ENCODE data around the gene SOHLH2.

Gene SOHLH2

GRCh38 chr13:36242761-36243160, 28.4 kb upstream of the SOHLH2 start:
- ATAC-seq (ENCODE audit: insufficient read depth, low read depth): no peak
- Histone ChIP-seq H3K36me3 (ENCODE audit: insufficient read depth, low read length) (no peaks in the 10 kb centered on the region), H3K9me3 (ENCODE audit: insufficient read depth, low read length, severe bottlenecking) (no peaks in the 10 kb centered on the region), H3K79me2 (ENCODE audit: insufficient read depth, low read length) (no peaks in the 10 kb centered on the region), H3K27me3 (ENCODE audit: insufficient read depth, low read length, poor library complexity) (no peaks in the 10 kb centered on the region), H3K9ac (ENCODE audit: low read depth, low read length) (no peak overlapping the region), H3K4me3 (ENCODE audit: low read depth in 1 of 2, low read length in 2 of 2) (no peak overlapping the region), H2AFZ (ENCODE audit: low read depth, low read length) (no peak overlapping the region), H4K20me1 (ENCODE audit: insufficient read depth, low read length) (no peaks in the 10 kb centered on the region), H3K4me1 (ENCODE audit: insufficient read depth, low read length) (no peaks in the 10 kb centered on the region), H3K4me2 (ENCODE audit: insufficient read depth, low read length) (no peak overlapping the region), H3K27ac (ENCODE audit: low read length) (no peak overlapping the region)
- TF ChIP-seq EZH2 (IDR thresholded peaks at IDR 0.05; ENCODE audit: borderline replicate concordance, low read depth, low read length, severe bottlenecking) (no peak), CTCF (IDR thresholded peaks at IDR 0.05; ENCODE audit: borderline replicate concordance, extremely low read depth, low read length, poor library complexity, severe bottlenecking) (no peak)
- no peak for DNase-seq

GRCh38 chr13:36231236-36231635, 16.9 kb upstream of the SOHLH2 start:
- H3K9me3 ChIP-seq (ENCODE audit: insufficient read depth, low read length, severe bottlenecking): no peaks in the 10 kb centered on the region
- no peak overlapping the region for H3K9ac ChIP-seq (ENCODE audit: low read depth, low read length)
- no peaks in the 10 kb centered on the region for H3K4me1 ChIP-seq (ENCODE audit: insufficient read depth, low read length)
- TF ChIP-seq EZH2 (IDR thresholded peaks at IDR 0.05; ENCODE audit: borderline replicate concordance, low read depth, low read length, severe bottlenecking): no peak
- TF ChIP-seq CTCF (IDR thresholded peaks at IDR 0.05; ENCODE audit: borderline replicate concordance, extremely low read depth, low read length, poor library complexity, severe bottlenecking): no peak
- no peak overlapping the region for H3K4me2 ChIP-seq (ENCODE audit: insufficient read depth, low read length)
- no peaks in the 10 kb centered on the region for H3K36me3 ChIP-seq (ENCODE audit: insufficient read depth, low read length)
- no peak for DNase-seq
- H3K27me3 ChIP-seq (ENCODE audit: insufficient read depth, low read length, poor library complexity): no peaks in the 10 kb centered on the region
- no peaks in the 10 kb centered on the region for H3K79me2 ChIP-seq (ENCODE audit: insufficient read depth, low read length)
- no peak overlapping the region for H3K27ac ChIP-seq (ENCODE audit: low read length)
- no peak overlapping the region for H2AFZ ChIP-seq (ENCODE audit: low read depth, low read length)
- H4K20me1 ChIP-seq (ENCODE audit: insufficient read depth, low read length): no peaks in the 10 kb centered on the region
- ATAC-seq (ENCODE audit: insufficient read depth, low read depth): no peak
- H3K4me3 ChIP-seq (ENCODE audit: low read depth in 1 of 2, low read length in 2 of 2): no peak overlapping the region

- Histone ChIP-seq H4K20me1 (ENCODE audit: insufficient read depth, low read length) (no peaks in the 10 kb centered on the region), H3K4me2 (ENCODE audit: insufficient read depth, low read length) (no peak overlapping the region), H3K27me3 (ENCODE audit: insufficient read depth, low read length, poor library complexity) (no peaks in the 10 kb centered on the region), H3K9me3 (ENCODE audit: insufficient read depth, low read length, severe bottlenecking) (peaks cover 3% of the 10 kb centered on the region), H3K9ac (ENCODE audit: low read depth, low read length) (no peak overlapping the region), H3K27ac (ENCODE audit: low read length) (no peak overlapping the region), H3K4me1 (ENCODE audit: insufficient read depth, low read length) (no peaks in the 10 kb centered on the region), H3K79me2 (ENCODE audit: insufficient read depth, low read length) (no peaks in the 10 kb centered on the region), H3K4me3 (ENCODE audit: low read depth in 1 of 2, low read length in 2 of 2) (no peak overlapping the region), H2AFZ (ENCODE audit: low read depth, low read length) (no peak overlapping the region), H3K36me3 (ENCODE audit: insufficient read depth, low read length) (no peaks in the 10 kb centered on the region)
- no peak for ATAC-seq (ENCODE audit: insufficient read depth, low read depth)
- TF ChIP-seq CTCF (IDR thresholded peaks at IDR 0.05; ENCODE audit: borderline replicate concordance, extremely low read depth, low read length, poor library complexity, severe bottlenecking) (no peak), EZH2 (IDR thresholded peaks at IDR 0.05; ENCODE audit: borderline replicate concordance, low read depth, low read length, severe bottlenecking) (no peak)
- DNase-seq: no peak
Observed at GRCh38 chr13:36224730-36225129, 10.4 kb upstream of the SOHLH2 start.

GRCh38 chr13:36219883-36220282, 5.5 kb upstream of the SOHLH2 start:
- TF ChIP-seq CTCF (IDR thresholded peaks at IDR 0.05; ENCODE audit: borderline replicate concordance, extremely low read depth, low read length, poor library complexity, severe bottlenecking): no peak
- no peak for TF ChIP-seq EZH2 (IDR thresholded peaks at IDR 0.05; ENCODE audit: borderline replicate concordance, low read depth, low read length, severe bottlenecking)
- Histone ChIP-seq H3K27ac (ENCODE audit: low read length) (no peak overlapping the region), H3K4me3 (ENCODE audit: low read depth in 1 of 2, low read length in 2 of 2) (no peak overlapping the region), H3K9ac (ENCODE audit: low read depth, low read length) (no peak overlapping the region), H2AFZ (ENCODE audit: low read depth, low read length) (no peak overlapping the region), H3K36me3 (ENCODE audit: insufficient read depth, low read length) (no peaks in the 10 kb centered on the region), H3K79me2 (ENCODE audit: insufficient read depth, low read length) (no peaks in the 10 kb centered on the region), H3K4me2 (ENCODE audit: insufficient read depth, low read length) (no peak overlapping the region), H3K9me3 (ENCODE audit: insufficient read depth, low read length, severe bottlenecking) (peaks cover 2% of the 10 kb centered on the region), H3K27me3 (ENCODE audit: insufficient read depth, low read length, poor library complexity) (no peaks in the 10 kb centered on the region), H4K20me1 (ENCODE audit: insufficient read depth, low read length) (no peaks in the 10 kb centered on the region), H3K4me1 (ENCODE audit: insufficient read depth, low read length) (no peaks in the 10 kb centered on the region)
- no peak for ATAC-seq (ENCODE audit: insufficient read depth, low read depth)
- DNase-seq: no peak

Data from DND-41 (cell line).